NCI-H1048 (cell line): ENCODE results near the gene LRBA.

Experiments used
- DNase-seq: peaks from one replicate; lab custom pipeline; 2025; lab: John Stamatoyannopoulos, UW

The LRBA gene

DNA sequence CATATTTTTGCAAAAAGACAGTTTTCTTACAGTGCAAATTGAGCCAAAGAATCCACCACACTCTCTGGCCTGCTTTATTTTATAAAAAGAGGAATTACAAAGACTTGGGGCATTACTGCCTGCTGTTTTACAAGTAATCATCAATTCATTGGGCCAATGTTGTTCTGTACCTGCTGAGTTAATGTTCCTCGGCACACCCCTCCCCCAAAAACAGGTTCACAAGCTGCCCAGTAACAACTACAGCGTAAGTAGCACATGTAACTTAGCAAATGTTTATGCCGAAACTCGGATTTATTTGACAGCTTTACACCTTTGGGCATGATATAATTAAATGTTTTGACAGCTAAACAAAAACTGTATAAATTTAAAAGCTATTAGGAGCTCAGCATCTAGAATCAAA is 647.8 kb downstream of the LRBA start:
- DNase-seq, result no peak

DNA sequence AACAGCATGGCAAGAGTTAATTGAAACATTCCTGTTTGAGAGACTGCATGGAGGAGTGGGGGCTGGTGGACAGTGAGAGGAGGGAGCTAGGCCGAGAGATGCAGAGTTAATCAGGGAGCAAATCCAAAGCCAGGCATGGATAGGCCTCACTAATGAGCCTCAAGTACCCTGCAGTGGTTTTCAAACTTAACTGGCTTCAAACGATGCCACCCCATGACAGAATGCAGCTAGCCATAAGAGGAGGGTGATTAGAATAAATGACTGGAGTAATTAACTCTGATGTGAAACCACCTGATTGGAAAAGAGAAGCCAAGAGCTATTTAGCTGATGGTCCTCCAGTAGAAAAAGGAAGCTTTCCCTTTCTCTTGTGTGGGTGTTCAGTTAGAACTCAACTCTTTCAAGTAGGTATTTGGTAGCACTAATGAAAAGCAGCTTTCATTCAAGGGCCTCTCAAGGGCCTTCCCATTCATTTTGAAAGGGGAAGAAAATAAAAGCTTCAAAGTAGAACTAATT is 648.5 kb downstream of the LRBA start:
- no peak for DNase-seq

DNA sequence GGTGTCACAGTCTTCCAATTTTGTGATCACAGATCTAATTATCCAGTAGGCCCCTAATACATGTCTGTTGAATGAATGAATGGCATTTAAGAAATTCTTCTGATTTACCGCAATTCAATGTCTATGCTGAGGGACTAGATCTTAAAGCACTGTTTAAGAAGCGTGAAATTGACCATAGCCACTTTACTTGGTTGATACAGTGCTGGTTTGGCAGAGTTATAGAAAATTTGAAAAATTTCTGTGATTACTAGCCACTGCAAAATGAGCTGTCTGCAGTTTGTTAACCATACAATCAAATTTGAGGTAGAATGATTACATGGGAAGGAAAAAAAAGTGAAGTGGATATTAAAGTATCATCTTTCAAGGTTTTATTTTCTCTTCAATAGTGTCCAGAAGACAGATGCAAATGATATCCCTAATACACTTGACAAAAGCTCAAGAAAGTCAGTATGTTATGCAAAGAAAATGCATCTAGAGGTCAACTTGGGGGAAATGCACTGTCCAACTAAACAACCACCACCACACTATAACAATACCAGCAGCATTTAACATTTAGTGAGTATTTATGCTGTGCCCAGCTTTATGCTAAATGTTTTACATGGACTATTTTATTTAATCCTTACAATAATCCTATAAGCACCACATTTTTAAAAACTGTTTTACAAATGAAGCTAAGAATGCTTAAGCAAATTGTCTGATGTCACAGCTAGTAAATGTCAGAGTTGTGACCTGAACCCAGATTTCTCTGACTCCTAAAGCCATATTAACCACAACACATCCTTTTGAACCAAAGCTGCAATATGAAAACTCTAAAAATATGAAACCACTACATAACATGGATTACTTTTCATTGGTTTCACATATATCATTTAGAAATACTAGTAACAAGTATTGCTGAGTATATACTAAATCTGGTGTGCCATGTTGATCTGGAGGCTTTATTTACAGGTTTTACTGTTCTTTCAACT is 651.1 kb downstream of the LRBA start:
- no peak for DNase-seq

DNA sequence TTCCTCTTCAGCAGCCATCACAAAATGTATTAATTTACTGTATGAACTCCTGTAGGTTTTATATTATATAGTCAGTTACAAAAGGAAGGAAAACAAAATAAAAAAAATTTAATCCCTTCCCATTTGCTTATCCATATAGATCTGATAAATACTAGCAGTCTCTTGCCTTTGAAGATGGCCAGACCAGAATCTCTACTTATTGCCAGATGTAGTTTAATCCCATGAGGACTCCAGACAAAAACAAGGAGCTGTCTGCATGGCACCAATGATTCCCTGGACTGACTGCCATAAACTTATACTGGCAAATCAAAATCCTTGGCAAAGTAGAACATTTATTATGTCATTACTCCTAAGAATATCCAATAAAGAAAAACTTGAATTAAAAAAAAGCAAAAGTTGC is 656.4 kb downstream of the LRBA start:
- no peak for DNase-seq

DNA sequence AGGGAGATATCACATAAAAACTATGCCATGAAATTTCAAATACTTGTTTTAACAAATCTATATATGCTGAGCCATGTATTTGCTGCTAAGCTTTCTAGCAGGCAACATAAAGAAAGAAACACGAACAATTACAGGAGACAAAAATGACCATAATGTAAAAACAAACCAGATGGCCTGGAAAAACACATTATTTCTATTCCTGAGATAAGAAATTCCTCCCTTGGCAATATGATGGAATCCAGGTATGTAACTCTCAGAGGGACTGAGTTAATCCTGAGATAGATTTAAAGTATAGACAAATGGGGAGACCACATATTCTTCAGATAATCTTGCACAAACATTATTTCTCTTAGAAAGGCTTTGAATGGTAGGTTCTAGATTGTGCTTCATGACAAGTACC is 657.3 kb downstream of the LRBA start:
- DNase-seq, result no peak

DNA sequence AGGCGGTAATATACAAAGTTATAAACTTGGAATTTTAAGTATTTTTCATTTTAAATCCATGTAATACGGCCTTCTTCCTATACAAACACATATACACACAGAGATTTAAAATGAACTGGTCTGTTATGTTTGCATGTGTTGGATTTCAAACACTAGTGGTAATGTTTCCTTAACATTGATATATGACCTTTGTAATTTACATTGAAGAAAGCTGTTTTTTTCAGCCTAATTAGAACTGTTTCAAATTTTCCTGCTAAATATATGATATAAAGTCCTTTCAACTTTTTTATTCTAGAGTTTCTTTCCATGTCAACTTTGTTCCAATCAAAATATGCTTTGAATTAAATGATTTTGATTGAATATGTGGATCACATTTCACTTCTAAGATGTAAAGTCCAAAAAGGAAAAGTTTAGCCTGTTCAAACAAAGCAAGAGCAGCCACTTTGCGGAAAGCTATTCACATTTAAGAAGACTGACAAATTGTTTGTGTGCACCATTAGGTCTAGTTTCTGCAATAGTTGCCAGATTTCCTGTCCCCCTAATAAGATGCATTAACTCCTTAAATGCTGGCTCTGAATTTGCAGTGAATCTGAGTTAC is 659.1 kb downstream of the LRBA start:
- no peak for DNase-seq

DNA sequence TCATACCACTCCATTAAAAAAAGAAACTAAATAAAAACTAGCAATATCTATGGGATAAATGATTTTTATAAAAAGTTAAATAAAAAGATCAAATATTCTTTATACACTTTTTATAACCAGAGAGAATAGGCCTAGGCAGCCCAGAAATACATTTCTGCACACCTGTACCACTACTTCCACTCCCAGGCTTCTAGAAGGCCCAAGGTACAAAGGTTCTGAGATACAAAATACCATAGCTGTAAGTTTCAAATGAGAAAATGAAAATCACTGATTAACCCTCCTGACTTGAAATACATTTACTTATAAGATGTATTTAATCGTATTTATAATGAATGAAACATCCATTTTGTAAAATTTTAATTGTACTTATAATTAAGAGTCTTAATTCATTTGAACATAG is 659.7 kb downstream of the LRBA start:
- no peak for DNase-seq

DNA sequence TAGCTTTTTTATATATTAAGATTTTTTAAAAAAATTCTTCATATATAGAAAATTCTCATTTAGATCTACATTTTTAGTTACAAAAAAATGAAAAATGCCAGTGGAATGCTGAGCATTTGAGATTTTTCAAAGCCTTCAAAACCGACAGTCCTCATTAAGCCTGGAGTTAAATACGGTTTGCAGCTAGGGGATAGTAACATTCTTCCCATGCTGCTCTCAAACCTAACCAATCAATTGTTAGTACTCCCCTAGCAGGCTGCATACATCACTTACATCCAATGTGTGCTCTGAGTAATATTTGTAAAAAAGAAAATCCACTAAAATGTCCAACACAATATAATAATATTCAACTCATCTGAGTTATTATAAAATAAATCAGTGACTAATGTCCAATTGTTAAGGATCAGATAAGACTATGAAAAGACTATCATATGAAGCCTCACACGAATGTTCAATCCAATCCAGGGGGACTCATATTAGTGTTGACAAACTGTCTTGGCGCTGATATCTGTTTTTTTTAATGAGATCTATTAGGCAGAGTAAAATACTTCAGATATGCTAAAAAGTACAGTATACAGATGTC is 660.8 kb downstream of the LRBA start:
- no peak for DNase-seq

DNA sequence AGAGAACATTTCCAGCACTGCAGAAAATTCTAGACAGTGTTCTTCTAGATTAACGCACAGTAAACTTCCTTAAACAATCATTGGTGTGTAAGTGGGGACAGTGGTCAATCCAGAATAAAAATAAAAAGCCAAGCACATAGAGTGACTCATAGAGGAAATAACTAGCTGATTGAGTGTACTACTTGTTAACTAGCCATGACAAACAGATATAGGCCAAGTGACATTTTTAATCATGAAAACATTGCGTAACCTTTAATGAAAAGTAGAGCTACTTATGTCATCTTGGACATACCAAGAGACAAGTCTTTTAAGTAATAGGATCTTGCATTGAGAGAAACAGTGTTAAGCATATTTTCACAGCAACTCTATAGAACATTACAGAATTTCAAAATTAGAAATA is 667.0 kb downstream of the LRBA start:
- DNase-seq, result no peak

DNA sequence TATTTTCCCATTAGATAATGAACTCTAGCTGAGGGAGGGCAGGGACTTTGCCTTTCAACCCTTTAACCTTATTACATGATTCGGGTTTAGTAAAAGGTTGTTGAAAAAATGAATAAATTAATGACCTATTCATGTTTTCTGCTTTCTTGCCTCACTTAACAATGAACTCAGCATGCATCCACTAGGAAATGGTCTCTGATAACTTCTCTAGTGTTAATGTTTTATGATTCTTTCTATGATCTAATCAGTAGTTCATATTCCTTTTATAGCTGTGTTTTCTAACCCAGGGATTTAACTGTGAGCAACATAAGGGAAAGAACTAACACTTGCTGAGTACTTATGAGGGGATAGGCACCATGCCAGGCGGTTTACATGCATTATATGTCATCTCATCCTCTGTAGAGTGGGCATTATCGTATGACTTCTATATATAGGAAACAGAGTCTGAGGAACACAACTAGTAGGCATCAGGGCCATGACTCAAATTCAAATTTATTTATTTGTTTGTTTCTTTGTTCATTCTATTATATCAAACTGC is 669.8 kb downstream of the LRBA start:
- DNase-seq, result no peak

DNA sequence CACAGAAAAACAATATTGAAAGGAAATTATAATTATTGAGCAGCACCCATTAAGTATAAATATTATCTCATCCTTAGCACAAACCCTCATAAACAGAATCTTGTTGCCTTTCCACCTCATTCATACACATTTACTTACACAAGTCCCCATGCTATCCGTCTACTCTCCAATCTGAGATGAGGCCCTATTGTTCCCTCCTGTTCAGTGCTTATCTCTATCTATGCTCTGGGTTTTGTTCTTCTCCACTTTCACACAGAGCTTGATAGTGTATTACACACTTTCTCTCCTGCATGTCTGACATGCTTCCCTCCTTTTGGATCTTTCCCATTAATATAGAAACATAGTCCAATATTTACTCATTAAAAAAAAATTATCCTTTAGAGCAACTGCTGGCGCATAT is 671.3 kb downstream of the LRBA start:
- DNase-seq, result no peak

DNA sequence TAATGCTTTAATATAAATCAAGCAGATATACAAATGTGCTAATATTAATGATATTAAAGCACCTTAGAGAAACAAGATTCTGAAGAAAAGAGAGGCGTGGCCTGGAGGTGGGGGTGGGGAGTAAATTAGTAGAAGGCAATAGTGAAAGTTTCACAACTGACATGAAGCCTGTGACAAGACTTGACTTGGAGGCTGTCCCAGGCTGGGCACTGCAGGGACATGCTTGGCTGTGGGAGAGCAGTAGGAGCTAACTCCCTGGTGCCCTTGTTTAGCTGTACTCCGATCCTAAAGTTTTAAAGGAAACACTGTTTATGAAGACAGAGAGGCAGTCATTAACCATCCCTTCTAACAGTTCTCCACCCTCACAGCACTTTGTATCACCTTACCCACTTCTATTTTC is 672.1 kb downstream of the LRBA start:
- DNase-seq, result no peak

DNA sequence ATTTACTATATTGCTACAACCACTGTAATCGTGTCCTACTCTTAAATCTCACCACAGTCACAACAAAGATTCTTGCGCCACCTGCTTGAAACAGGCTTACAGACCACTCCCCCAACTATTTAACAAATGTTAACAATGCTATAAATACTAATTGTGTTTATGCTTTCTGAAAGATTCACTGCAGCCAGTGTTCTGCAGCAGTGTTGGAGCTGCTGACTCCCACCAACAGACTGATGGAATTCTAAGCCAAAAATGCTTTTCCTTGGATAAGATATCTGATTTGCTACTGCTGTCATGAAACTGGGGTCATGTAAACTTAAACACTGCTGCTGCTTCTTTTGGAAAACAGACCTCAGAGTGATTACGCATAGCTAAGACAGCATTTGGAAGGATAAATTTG is 677.4 kb downstream of the LRBA start:
- DNase-seq, result no peak

DNA sequence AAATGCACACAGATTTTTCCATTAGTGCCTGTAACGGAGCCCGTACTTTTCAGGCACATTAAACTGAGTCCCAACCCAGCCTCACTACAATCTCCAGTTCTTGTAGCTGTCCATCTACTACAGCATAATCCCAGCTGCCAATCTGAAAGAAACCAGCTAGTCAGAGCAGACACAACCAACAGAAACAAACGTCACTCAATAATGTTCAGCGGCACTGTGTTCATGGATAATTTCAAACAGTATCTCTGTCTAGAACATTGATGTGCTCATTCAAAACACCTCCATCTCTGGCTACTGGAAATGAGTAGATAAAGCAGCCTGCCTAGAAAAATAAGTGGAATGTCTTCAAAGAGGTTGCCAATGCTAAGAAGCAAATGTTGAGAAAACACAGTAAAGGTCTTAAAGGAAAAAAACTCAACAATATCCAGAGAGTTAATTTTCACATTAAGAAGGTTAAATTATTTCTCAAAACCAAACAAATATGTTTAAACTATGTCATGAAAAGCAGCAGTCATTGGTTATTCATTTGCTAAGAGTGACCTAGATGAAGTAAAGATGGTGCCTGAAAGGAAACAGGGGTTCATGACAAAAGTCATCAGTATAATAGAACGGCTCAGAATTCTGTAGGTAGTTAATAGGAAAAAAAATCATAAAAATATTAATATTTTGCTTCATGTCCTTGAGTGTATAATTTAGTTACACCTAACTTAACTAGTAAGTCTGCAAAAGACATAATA is 678.2 kb downstream of the LRBA start:
- no peak for DNase-seq

DNA sequence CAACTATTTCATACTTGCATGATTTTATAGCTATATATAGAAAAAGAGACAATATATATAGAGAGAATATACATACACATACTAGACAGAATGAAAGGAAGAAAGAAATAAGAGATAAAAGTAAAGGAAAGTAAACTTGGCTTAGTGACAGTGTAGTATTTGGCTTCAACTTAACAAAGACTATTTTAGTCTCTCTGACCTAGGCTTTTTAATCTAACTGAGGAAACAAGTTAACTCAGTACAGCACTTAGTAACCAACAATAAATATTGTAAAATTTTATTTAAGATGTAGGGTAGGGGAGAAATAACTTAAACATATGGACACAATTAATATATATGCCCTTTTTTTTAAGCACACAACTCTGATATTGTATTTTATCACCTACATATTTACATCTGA is 682.1 kb downstream of the LRBA start:
- DNase-seq, result no peak

DNA sequence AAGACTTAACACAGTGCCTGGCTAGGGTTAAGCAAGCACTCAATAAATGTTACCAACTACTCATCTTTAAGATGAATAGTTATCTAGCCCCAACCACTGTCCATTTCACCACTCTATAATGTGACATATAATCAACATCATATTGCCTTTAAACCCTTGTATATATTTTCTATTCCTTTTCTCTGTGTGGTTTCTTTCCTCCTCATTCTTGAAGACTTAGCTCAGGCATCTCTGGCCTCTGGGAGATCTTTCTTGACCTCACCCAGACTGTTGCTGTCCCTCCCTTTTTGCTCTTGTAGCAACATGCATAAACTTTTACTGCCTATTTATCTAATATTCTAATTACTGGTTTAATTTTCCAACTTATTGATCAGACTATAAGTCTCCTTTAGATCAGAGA is 683.0 kb downstream of the LRBA start:
- DNase-seq, result no peak

DNA sequence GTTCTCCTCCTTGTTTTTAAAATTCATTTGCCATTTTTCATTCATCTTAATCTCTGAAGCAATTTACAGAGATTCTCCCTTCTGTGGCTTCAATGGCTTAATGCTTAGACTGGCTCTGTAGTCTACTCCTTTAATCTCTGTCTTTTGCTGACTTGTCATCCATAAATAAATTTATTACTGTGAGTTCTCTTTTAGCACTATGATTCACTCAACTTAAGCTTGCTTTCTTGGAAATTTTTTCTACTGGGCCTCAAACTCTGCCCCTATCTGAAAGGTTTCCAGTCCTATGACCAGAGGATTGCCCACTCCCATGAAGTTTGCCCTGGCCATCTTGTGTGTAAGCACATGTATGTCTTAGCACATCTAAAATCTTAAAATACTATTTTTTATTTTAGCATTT is 685.7 kb downstream of the LRBA start:
- no peak for DNase-seq

DNA sequence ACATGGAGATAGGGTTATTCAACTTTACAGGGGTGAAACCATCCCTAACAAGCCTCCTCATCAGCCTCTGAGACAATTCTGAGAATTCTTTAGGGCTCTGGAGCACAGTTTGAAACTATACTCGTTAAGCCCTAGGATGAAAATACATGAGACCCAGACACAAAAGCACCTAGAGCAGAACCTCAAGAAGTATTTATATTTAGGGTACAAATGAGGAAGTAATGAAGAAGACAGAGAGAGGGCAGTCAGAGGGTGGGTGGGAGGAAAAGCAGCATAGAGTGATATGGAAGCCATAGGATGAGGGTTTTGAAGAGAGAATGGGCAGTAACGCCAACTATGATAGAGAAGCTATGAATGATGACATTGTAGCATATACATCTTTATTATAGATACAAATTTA is 686.6 kb downstream of the LRBA start:
- DNase-seq, result no peak

DNA sequence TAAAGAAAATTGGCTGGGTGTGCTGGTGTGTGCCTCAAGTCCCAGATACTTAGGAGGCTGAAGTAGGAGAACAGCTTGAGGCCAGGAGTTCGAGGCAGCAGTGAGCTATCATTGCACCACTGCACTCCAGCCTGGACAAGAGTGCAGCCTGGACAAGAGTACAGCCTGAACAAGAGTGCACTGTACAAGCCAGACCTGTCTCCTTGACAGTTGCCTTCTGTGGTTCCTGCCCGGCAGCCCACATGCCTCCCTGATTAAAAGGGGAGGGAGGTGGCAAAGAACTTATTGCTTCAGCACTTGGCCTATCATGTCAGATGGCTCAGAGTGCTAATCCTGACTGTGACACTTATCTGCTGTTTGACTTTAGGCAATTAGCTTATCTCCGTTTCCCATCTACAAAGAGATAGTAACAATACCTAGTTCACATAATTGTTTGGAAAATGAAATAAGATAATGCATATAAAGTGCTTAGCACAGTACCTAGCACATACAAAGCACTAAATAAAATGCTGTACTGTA is 687.8 kb downstream of the LRBA start:
- DNase-seq, result no peak

DNA sequence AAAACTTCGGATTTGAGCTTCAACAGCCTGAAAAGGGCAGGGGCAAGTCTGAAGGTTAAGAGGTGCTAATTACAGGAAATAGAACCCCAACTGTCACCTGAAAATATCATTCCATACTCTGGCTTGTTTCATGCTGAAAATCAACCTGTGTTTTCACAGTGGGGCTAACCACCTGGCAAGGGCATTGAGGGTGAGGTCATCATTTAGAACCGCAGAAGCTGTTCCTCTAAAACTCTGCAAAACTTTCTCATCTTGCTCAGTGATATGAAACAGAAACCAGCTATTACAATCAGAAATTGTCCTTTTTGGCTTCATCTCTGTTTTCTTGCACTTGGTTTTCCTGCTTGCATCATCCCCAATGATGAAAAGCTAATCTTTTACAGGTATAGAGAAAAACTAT is 689.2 kb downstream of the LRBA start:
- no peak for DNase-seq

DNA sequence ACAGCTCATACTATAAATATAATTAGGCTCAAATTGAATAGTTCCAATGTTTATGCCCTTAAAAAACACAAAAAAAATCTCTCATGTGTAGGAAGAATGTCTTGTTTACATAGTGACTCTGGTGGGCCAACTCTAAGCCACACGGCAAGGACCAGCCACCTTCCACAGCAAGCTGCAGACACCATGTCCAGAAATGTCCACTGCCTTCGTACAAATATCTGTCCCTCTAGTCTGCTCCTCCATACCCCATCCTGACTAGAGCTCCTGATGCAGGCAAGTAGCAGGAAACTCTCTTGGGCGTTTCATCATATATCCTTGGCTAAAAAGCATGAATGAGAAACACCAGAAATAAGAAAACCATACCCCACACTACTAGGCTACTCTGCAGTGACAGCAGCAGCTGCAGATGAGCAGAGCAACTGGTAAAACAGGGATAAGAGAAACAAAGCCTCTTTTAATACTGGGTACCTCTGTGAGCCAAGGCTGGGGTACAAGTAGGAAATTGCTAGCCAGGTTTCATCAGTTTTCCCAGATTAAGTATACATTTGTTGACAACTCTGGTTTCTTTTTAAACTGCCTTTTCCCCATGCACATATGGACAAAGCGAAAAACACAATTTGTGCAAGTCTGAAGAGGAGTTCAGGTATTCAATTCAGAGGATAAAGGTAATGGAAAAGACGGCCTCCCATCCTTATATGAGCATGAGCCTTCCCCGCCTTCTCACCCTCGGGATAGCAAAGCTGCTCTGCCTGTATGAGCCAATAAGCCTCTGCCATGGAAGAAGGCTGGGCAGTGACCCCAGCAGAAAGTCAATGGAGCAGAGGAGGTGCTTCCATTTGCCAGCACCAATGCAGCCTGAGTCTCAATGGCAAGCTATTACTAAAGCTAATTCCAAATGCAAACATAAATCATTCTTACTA is 691.4 kb downstream of the LRBA start:
- DNase-seq, result no peak
